CD4-positive, alpha-beta T cell treated with Interleukin-6 for 4 hours (primary cell): ENCODE measurements around the gene TMPRSS13.
"Not testable (repeated sequence)": the region's sequence is repeated elsewhere in the genome, so short reads cannot be mapped to it uniquely, and the experiment has no call there.

Experiments used
- DNase-seq: peaks from one replicate; pipeline ENCODE4 v3.0.0-alpha.2; 2020; ENCODE audit warnings: mixed read lengths

Gene TMPRSS13

GRCh38 chr11:117929916-117930570, 841 bp upstream of the TMPRSS13 start:
- DNase-seq: no peak

GRCh38 chr11:117928446-117929141, 608 bp downstream of the TMPRSS13 start:
- DNase-seq: no peak

- no peak for DNase-seq
These were observed 1.3 kb downstream of the TMPRSS13 start for GRCh38 chr11:117927926-117928325.

GRCh38 chr11:117926166-117926565, 3.0 kb downstream of the TMPRSS13 start:
- DNase-seq: not testable (repeated sequence)

- DNase-seq: no peak
These were observed 3.8 kb downstream of the TMPRSS13 start for GRCh38 chr11:117925198-117925925.

- no peak for DNase-seq
These were observed 4.5 kb downstream of the TMPRSS13 start for GRCh38 chr11:117924631-117925170.

GRCh38 chr11:117923773-117924172, 5.4 kb downstream of the TMPRSS13 start:
- no peak for DNase-seq

GRCh38 chr11:117923275-117923674, 5.9 kb downstream of the TMPRSS13 start:
- no peak for DNase-seq

- DNase-seq: no peak
These were observed 7.3 kb downstream of the TMPRSS13 start for GRCh38 chr11:117921893-117922292.

GRCh38 chr11:117921456-117921855, 7.7 kb downstream of the TMPRSS13 start:
- no peak for DNase-seq

- DNase-seq: no peak
These were observed 9.4 kb downstream of the TMPRSS13 start for GRCh38 chr11:117919781-117920221.

- no peak for DNase-seq
These were observed 9.9 kb downstream of the TMPRSS13 start for GRCh38 chr11:117919341-117919740.

- DNase-seq: no peak
These were observed 10.6 kb downstream of the TMPRSS13 start for GRCh38 chr11:117918366-117919255.

GRCh38 chr11:117917591-117918151, 11.5 kb downstream of the TMPRSS13 start:
- DNase-seq: no peak

GRCh38 chr11:117916956-117917355, 12.2 kb downstream of the TMPRSS13 start:
- no peak for DNase-seq

GRCh38 chr11:117915672-117916235, 13.4 kb downstream of the TMPRSS13 start:
- DNase-seq: no peak

GRCh38 chr11:117914991-117915618, 14.1 kb downstream of the TMPRSS13 start:
- no peak for DNase-seq

- no peak for DNase-seq
These were observed 14.8 kb downstream of the TMPRSS13 start for GRCh38 chr11:117914398-117914761.

- DNase-seq: no peak
These were observed 15.3 kb downstream of the TMPRSS13 start for GRCh38 chr11:117913736-117914397.

- DNase-seq: no peak
These were observed 16.7 kb downstream of the TMPRSS13 start for GRCh38 chr11:117912497-117912896.

- no peak for DNase-seq
These were observed 17.5 kb downstream of the TMPRSS13 start for GRCh38 chr11:117911694-117912093.
